C4-2B (cell line): ENCODE measurements around the gene PRPF40A.

Source experiments
- H3K27ac ChIP-seq: fragments of 450-650 bp; 2 replicates; pipeline ENCODE4 v1.5.1; 2017
- ZFX ChIP-seq: fragments of 450-650 bp; IDR thresholded peaks from 2 replicates; pipeline ENCODE4 v1.6.1; 2017
- TF ChIP-seq, protein P1 (sequence below): fragments of 450-650 bp; conservative IDR thresholded peaks from 2 replicates; pipeline ENCODE4 v1.5.1; 2017; ENCODE audit warnings: mild to moderate bottlenecking

The PRPF40A gene

GRCh38 chr2:152694161-152694661 is 23.1 kb downstream of the PRPF40A start:
- TF ChIP-seq, protein P1, sequence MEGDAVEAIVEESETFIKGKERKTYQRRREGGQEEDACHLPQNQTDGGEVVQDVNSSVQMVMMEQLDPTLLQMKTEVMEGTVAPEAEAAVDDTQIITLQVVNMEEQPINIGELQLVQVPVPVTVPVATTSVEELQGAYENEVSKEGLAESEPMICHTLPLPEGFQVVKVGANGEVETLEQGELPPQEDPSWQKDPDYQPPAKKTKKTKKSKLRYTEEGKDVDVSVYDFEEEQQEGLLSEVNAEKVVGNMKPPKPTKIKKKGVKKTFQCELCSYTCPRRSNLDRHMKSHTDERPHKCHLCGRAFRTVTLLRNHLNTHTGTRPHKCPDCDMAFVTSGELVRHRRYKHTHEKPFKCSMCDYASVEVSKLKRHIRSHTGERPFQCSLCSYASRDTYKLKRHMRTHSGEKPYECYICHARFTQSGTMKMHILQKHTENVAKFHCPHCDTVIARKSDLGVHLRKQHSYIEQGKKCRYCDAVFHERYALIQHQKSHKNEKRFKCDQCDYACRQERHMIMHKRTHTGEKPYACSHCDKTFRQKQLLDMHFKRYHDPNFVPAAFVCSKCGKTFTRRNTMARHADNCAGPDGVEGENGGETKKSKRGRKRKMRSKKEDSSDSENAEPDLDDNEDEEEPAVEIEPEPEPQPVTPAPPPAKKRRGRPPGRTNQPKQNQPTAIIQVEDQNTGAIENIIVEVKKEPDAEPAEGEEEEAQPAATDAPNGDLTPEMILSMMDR, result no peak
- no peak for TF ChIP-seq ZFX
- no peak overlapping the region for H3K27ac ChIP-seq

GRCh38 chr2:152693033-152693432 is 24.2 kb downstream of the PRPF40A start:
- no peak overlapping the region for H3K27ac ChIP-seq
- TF ChIP-seq, protein P1, result no peak
- TF ChIP-seq ZFX, result no peak

DNA sequence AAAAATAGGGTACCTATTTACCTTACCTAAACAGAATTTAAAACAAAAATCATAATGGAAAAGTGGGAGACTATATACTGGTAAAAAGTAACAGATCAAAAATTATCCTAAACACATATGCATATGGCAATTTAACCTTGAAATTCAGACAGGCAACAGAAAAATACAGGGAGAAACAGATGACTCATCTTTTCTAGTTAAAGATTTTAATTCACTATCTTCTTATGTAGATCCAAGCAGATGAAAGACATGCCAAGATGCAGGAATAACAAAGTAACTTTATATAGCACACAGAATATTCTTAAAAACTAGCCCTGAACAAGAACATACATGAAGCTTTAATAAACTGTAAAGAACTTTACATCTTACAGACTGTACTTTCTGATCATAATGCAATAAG is 30.9 kb downstream of the PRPF40A start:
- no peak overlapping the region for H3K27ac ChIP-seq
- TF ChIP-seq, protein P1, result no peak
- TF ChIP-seq ZFX, result no peak

- TF ChIP-seq ZFX, result no peak
- TF ChIP-seq, protein P1, result no peak
- no peak overlapping the region for H3K27ac ChIP-seq
Observed at GRCh38 chr2:152683400-152683799, 33.9 kb downstream of the PRPF40A start.

GRCh38 chr2:152682663-152683062 is 34.6 kb downstream of the PRPF40A start:
- no peak for TF ChIP-seq ZFX
- TF ChIP-seq, protein P1, result no peak

GRCh38 chr2:152678808-152679207 is 38.5 kb downstream of the PRPF40A start:
- no peak overlapping the region for H3K27ac ChIP-seq
- TF ChIP-seq, protein P1, result no peak
- no peak for TF ChIP-seq ZFX

More at GRCh38 chr2:152682663-152683062, 34.6 kb downstream of the PRPF40A start:
- H3K27ac ChIP-seq, result no peak overlapping the region

DNA sequence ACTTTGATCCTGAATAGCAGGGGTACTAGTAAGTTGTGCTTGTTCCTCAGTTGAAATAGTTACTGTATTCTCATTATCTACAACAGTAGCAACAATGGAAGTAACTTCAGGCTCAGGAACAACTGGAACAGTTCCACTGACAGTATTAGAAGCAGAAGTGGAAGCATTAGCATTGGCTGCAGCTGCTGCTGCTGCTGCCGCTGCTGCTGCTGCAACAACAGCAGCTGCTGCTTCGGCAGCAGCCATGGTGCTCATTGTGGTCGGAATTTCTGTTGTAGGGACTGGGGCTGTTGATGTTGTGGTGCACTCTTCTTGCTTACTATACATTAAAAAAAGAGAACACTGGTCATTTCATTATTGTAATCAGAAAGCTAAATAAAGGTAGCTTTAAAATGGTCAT is 40.8 kb downstream of the PRPF40A start:
- H3K27ac ChIP-seq, result no peak overlapping the region
- no peak for TF ChIP-seq ZFX
- TF ChIP-seq, protein P1, result no peak
